ENCODE results near the gene ORM1.

GRCh38 chr9:114346146-114346545 is 23.2 kb downstream of the ORM1 start:
- TF ChIP-seq POLR2A (IDR thresholded peaks at IDR 0.05): no peak
- no peak for TF ChIP-seq CTCF (IDR thresholded peaks at IDR 0.05)
- no peak for TF ChIP-seq EP300 (IDR thresholded peaks at IDR 0.05)
